K562 (cell line): Measurements from ENCODE around the gene TLE3.

Experiments used
- CTCF ChIP-seq, 3 experiments: IDR thresholded peaks in 2 of 3; conservative IDR thresholded peaks in 1 of 3; 2 replicates each; pipeline ENCODE4 v1.5.1; 2011 to 2012; ENCODE audit warnings: low read length in 3 of 3, mild to moderate bottlenecking in 3 of 3, control low read depth in 2 of 3, improper control_type of control experiment in 1 of 3, inconsistent platforms in 1 of 3, low read depth in 1 of 3, mixed read lengths in 1 of 3, moderate library complexity in 1 of 3; ENCODE audit not compliant: insufficient read depth in 2 of 3
- FOXA1 ChIP-seq: fragments of 450-650 bp; IDR thresholded peaks from 2 replicates; pipeline ENCODE4 v1.6.1; 2016; ENCODE audit warnings: mild to moderate bottlenecking, borderline replicate concordance

GRCh38 chr15:70004826-70005225, 92.9 kb downstream of the TLE3 start:
- TF ChIP-seq FOXA1, result no peak
- TF ChIP-seq CTCF (IDR thresholded peaks at IDR 0.05 in 2 of 3, conservative IDR thresholded peaks at IDR 0.05 in 1 of 3; ENCODE audit: insufficient read depth in 2 of 3, low read depth in 1 of 3, low read length in 3 of 3), result no peak
